Right ventricle myocardium superior (tissue), 1 donor: ENCODE data around the gene SCFD2. TPM values are rescaled to one million over a fixed set of nuclear protein-coding genes. Genes with fewer than 3 reads are reported as not detected.
"Not testable (repeated sequence)": the region's sequence is repeated elsewhere in the genome, so short reads cannot be mapped to it uniquely, and the experiment has no call there.

Source experiments
- ATAC-seq: fragments of 200-7000 bp; cut with Tn5 transposase; one replicate; pipeline ENCODE4 v1.9.1; 2020; ENCODE audit warnings: mild to moderate bottlenecking; ENCODE audit not compliant: poor library complexity
- DNase-seq: peaks from one replicate; pipeline ENCODE4 v3.0.0-alpha.2; 2020
- intact Hi-C: fragments of 100-400 bp; cut with DNase I; formaldehyde crosslinking; loops from one replicate; pipeline ENCODE4 v1.11.2; 2022
- total RNA-seq: library from RNA; stranded (reverse); fragmentation: NEBNext Ultra II Directional; extraction: Animal tissue kit (Norgen Biotek cat#: 25700); gene quantifications from one replicate; pipeline ENCODE4 v1.2.1, GENCODE V29; 2021
- donor health status: DM: no; HTN: yes; CAD: no; lungs with severe emphysema.

Gene SCFD2
- total RNA-seq, 1 donor from 2014 or later = 9.1 TPM

- intact Hi-C loops = no loop called here
- DNase-seq (no peak), ATAC-seq (no peak)
Observed at GRCh38 chr4:52994567-52994966, 371.3 kb downstream of the SCFD2 start.

GRCh38 chr4:52993771-52994170, 372.1 kb downstream of the SCFD2 start:
- DNase-seq (no peak), ATAC-seq (peak; percentile 32)
- intact Hi-C loops = no loop called here

- DNase-seq, intact Hi-C loops, ATAC-seq: not testable (repeated sequence)
Observed at GRCh38 chr4:52992551-52992950, 373.3 kb downstream of the SCFD2 start.

- no peak for DNase-seq
- intact Hi-C loops = no loop called here
- no peak for ATAC-seq
Observed at GRCh38 chr4:52991472-52991871, 374.4 kb downstream of the SCFD2 start.

GRCh38 chr4:52990706-52991105, 375.2 kb downstream of the SCFD2 start:
- intact Hi-C loops = no loop called here

GRCh38 chr4:52989865-52990264, 376.0 kb downstream of the SCFD2 start:
- ATAC-seq = no peak
- DNase-seq = no peak
- intact Hi-C loops = loop anchor here (10.0 kb wide), 2 partner anchors 265 to 755 kb away; no protein-coding TSS in a partner anchor

More at GRCh38 chr4:52990706-52991105, 375.2 kb downstream of the SCFD2 start:
- DNase-seq (no peak), ATAC-seq (no peak)

GRCh38 chr4:52987392-52988056, 378.3 kb downstream of the SCFD2 start:
- intact Hi-C loops = loop anchor here (10.0 kb wide), 2 partner anchors 263 to 753 kb away; no protein-coding TSS in a partner anchor
- no peak for DNase-seq
- no peak for ATAC-seq

GRCh38 chr4:52984462-52984881, 381.4 kb downstream of the SCFD2 start:
- intact Hi-C loops = loop anchor here (5.0 to 10.0 kb wide), 3 partner anchors 260 to 750 kb away; no protein-coding TSS in a partner anchor
- ATAC-seq (peak; percentile 9), DNase-seq (no peak)

GRCh38 chr4:52983563-52984303, 382.1 kb downstream of the SCFD2 start:
- intact Hi-C loops = loop anchor here (2.0 to 10.0 kb wide), 4 partner anchors 259 to 749 kb away; no protein-coding TSS in a partner anchor
- peak; percentile 85 for ATAC-seq
- DNase-seq = no peak

- ATAC-seq = peak; percentile 20
- no peak for DNase-seq
- intact Hi-C loops = loop anchor here (2.0 to 10.0 kb wide), 4 partner anchors 258 to 748 kb away; no protein-coding TSS in a partner anchor
Observed at GRCh38 chr4:52982946-52983340, 382.9 kb downstream of the SCFD2 start.

GRCh38 chr4:52982255-52982945, 383.5 kb downstream of the SCFD2 start:
- intact Hi-C loops = loop anchor here (2.0 to 10.0 kb wide), 4 partner anchors 258 to 748 kb away; no protein-coding TSS in a partner anchor
- peak; percentile 94 for ATAC-seq
- DNase-seq = no peak

- no peak for ATAC-seq
- DNase-seq = no peak
- intact Hi-C loops = loop anchor here (5.0 to 10.0 kb wide), 3 partner anchors 255 to 745 kb away; no protein-coding TSS in a partner anchor
Observed at GRCh38 chr4:52979821-52980590, 385.9 kb downstream of the SCFD2 start.

GRCh38 chr4:52979020-52979419, 386.8 kb downstream of the SCFD2 start:
- DNase-seq (no peak), ATAC-seq (no peak)
- intact Hi-C loops = no loop called here

- intact Hi-C loops = no loop called here
- ATAC-seq (no peak), DNase-seq (no peak)
Observed at GRCh38 chr4:52977252-52977651, 388.6 kb downstream of the SCFD2 start.

- intact Hi-C loops = no loop called here
- DNase-seq (no peak), ATAC-seq (no peak)
Observed at GRCh38 chr4:52976523-52977230, 389.2 kb downstream of the SCFD2 start.

GRCh38 chr4:52968691-52969090, 397.2 kb downstream of the SCFD2 start:
- DNase-seq (no peak), ATAC-seq (no peak)
- intact Hi-C loops = no loop called here

- intact Hi-C loops = no loop called here
- ATAC-seq (no peak), DNase-seq (no peak)
Observed at GRCh38 chr4:52968241-52968640, 397.6 kb downstream of the SCFD2 start.

- intact Hi-C loops = no loop called here
- no peak for ATAC-seq
- DNase-seq = no peak
Observed at GRCh38 chr4:52966781-52967180, 399.1 kb downstream of the SCFD2 start.
